HG03342 (cell line): ENCODE data around the gene DMKN.
A peak's percentile ranks its signal among the peaks of the same experiment; 100 is the strongest.
"Not testable (repeated sequence)": the region's sequence is repeated elsewhere in the genome, so short reads cannot be mapped to it uniquely, and the experiment has no call there.

Source experiments
- ATAC-seq: cut with Tn5 transposase; IDR thresholded peaks from one replicate; pipeline ENCODE4 v1.9.1; 2021; ENCODE audit warnings: mild to moderate bottlenecking, moderate library complexity; ENCODE audit not compliant: unreplicated experiment

Gene DMKN

GRCh38 chr19:35468637-35469036 lies 44.8 kb downstream of the DMKN start:
- ATAC-seq = peak; percentile 80

- ATAC-seq = no peak
Measured at GRCh38 chr19:35466259-35466658, 47.2 kb downstream of the DMKN start.

GRCh38 chr19:35462956-35463355 lies 50.5 kb downstream of the DMKN start:
- ATAC-seq = not testable (repeated sequence)

- peak; percentile 50 for ATAC-seq
Measured at GRCh38 chr19:35462476-35462953, 50.9 kb downstream of the DMKN start.

- not testable (repeated sequence) for ATAC-seq
Measured at GRCh38 chr19:35461788-35462187, 51.7 kb downstream of the DMKN start.

GRCh38 chr19:35461060-35461459 lies 52.4 kb downstream of the DMKN start:
- ATAC-seq = no peak

- no peak for ATAC-seq
Measured at GRCh38 chr19:35460608-35461007, 52.8 kb downstream of the DMKN start.

GRCh38 chr19:35459414-35460082 lies 53.9 kb downstream of the DMKN start:
- no peak for ATAC-seq

- no peak for ATAC-seq
Measured at GRCh38 chr19:35458731-35459391, 54.6 kb downstream of the DMKN start.

GRCh38 chr19:35458192-35458591 lies 55.3 kb downstream of the DMKN start:
- no peak for ATAC-seq

- ATAC-seq = no peak
Measured at GRCh38 chr19:35457173-35457572, 56.3 kb downstream of the DMKN start.

GRCh38 chr19:35455616-35456201 lies 57.7 kb downstream of the DMKN start:
- ATAC-seq = no peak

- ATAC-seq = no peak
Measured at GRCh38 chr19:35454663-35455062, 58.8 kb downstream of the DMKN start.

- no peak for ATAC-seq
Measured at GRCh38 chr19:35451338-35452096, 61.9 kb downstream of the DMKN start.

- no peak for ATAC-seq
Measured at GRCh38 chr19:35449359-35450043, 63.9 kb downstream of the DMKN start.

- ATAC-seq = no peak
Measured at GRCh38 chr19:35447606-35448469, 65.6 kb downstream of the DMKN start, which contains the start of gene FFAR2. Gene FFAR2 (plus strand): TSS chr19:35448257. CDS start chr19:35449715, 1,458 bp downstream.
